Nucleus accumbens (tissue), 56 donors: ENCODE measurements around the gene RMDN3.
A peak's percentile ranks its signal among the peaks of the same experiment; 100 is the strongest.

Source experiments
- DNase-seq, 56 donors: peaks; one replicate each; lab custom pipeline; 2025; lab: John Stamatoyannopoulos, UW

RMDN3 gene

DNA sequence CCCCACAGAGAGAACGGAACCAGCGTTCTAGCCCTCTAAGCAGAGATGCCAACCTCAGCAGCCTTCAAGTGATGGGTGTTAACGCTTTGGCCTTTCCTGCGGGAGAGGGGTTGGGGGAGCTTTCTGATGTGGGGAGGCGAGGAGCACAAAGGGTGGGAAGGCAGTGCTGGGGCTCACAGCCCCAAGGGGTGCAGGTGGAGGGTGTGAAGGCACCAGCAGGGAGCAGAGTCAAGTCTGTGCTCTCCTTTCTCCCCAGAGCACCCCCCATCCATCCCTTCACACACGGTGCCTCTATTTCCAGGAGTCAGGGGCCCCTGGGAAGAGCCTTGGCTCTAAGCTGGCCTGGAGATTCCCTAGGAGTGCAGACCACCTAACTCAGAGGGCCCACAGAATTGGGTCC, 18.8 kb upstream of the RMDN3 start:
- DNase-seq, result no peak

DNA sequence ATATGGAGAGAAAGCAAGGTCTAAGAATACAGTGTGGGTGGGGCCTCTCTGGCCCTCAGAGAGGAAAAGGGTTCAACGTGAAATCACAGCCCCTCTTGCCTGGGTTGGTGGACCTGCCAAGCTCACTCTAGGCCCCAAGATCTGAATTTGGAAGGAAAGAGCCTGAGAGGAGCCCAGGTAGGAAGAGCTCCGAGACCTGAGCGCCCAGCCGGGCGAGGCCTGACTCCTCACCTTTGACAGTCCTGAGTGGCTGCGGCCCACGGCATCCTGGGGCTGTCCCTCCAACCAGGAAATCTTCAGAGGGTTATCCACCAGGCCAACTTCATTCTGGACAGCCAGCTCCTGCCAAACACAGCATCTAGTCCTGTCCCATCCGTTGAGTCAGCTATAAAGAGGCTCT, 18.4 kb upstream of the RMDN3 start:
- DNase-seq, result no peak

GRCh38 chr15:40772014-40772413, 17.0 kb upstream of the RMDN3 start:
- peak in 7 of 56 donors; percentile 3 to 54 (median 18) for DNase-seq

GRCh38 chr15:40771242-40771641, 16.2 kb upstream of the RMDN3 start:
- no peak for DNase-seq

GRCh38 chr15:40770147-40770721, 15.2 kb upstream of the RMDN3 start:
- peak in 2 of 56 donors; percentile 22 to 29 for DNase-seq

DNA sequence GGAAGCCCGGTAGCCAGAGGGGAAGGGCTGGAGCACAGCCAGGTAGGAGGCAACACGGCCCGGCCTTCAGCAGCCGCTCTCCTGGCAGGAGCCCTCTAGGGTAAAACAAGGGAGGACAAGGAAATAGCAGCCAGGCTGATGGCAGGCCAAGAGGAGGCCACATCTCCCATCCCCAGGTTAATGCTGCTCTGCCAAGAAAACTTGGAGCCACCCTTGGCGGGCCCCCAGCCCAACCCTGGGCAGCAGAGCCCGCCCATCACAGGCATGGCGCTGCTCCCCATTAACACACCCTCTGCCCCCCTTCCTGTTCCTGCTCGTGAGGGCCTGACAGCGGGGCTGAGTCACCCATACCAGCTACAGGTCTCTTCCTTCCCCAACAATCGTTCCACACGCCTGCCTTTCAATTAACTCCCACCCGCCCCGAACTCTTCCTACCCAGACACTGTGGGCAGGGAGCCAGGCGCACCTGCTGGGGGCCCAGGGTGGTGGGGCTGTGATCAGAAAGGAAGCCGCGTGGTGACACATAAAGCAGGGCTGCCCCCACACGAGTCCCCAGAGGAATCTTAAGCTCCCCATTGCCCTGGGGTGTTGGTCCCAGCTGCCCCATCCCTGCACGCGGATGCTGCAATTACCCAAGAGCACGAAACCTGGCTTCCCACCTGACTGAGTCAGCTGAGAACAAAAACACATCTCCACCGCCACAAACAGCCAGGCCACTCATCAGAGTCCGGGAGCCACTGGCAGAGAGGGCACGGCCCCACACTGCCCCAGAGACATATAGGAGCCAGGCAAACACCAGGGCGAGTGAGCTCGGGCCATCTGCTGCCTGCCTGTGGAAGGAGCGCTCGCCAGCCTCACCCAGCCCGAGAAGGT, 14.5 kb upstream of the RMDN3 start, which contains the start of gene C15orf62:
Gene C15orf62, plus strand, starts transcription at position 707 of the 873 bp plus-strand sequence. CDS start 516 bp downstream, outside the sequence.
- DNase-seq, result peak in 37 of 56 donors; percentile 16 to 82 (median 55)

DNA sequence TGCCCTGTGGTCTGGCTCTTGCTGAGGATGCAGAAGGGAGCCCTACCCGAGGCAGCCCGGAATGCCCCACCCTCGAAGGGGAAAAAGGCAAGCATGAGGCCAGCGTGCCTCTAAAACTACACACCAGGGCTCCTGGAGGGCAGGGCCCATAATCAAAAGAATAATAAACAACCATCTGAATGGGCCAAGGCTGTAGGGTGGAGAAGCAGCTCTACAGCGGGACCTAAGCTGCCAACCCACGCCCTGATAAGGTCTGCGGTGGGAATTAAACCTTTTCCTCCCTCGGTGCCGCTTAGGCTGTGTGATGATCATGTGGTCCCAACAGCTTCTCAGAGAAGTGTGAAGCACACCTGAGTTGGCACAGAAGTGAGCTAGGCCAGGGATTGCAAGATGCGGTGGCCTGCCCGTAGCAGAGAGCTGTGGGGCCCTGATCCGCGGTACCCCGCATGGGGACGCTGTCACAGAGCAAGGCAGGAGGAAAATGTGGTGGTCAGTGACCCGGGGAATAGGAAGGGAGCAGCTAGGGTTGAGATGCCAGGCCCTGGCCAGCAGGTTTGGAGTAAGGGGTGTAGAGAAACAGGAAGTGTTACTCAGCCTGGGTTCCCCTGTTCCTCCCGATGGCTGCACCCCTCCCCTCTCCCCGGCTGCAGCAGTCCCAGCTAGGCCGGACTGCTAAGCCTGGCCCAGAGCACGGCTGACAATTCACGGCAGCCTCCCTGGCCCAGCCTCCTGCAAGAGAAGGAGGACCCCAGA, 13.6 kb upstream of the RMDN3 start:
- DNase-seq, result no peak

DNA sequence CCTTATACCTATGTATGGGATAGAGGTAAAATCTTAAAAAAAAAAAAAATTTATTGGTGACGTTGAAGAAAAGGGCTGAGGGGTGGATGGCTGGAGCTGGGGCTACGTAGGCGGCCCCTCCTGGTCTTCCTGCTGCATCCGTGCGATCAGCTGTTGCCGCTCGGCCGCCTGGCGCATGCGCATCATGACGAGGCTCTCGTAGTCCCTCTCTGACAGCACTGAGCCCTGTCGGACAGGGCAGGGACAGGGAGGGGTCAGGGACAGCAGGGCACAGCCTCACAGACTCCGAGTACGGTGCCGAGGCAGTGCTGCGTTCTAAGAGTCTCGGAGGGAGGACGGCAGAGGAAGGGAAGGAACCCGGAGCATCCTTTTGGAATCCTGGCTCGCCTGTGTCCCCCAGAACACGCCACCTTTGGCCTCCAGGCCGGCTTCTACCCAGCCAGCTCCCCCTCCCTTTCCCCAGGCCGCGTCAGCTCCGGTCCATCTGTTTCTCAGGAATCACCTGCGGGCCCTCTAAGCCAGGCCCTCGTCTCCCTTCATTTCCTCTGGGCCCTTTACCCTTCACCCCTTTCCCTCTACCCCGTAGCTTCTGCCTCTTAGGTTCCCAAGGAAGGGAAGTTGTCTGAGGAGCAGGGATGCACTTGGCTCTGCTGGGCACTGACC, 12.9 kb upstream of the RMDN3 start:
- no peak for DNase-seq

GRCh38 chr15:40766906-40767837, 12.1 kb upstream of the RMDN3 start:
- DNase-seq, result no peak

DNA sequence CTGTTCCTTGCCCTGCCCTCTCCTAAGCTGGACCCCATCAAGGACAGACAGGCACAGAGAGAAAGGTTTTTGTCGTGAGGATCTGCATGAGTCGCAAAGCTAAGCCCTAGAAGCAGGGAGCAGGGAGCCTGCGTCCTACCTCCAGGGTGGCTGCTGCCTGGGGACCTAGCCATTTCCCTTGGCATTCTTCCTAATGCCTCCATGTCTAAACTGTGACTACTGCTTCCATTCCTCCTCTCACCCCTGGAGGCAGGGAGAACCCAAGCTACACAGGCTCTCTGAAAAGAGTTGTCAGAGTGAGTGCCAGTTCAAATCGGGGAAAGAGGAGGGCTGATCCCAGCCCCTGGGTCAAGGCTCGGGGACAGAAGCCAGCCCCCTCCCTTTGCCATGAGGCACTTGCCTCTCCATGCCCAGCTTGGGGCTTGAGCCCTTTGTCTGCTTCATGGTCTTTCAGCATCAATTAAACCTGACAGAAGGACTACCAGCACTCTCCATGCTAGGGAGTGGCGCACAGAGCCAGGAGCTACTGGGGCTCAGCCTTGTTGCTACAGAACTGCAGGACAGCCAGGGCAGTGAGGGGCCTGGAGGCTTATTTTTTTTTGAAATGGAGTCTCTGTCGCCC, 11.3 kb upstream of the RMDN3 start:
- no peak for DNase-seq

GRCh38 chr15:40764629-40765103, 9.6 kb upstream of the RMDN3 start:
- DNase-seq, result no peak

- DNase-seq, result peak in 31 of 56 donors; percentile 7 to 64 (median 43)
Observed at GRCh38 chr15:40763801-40764628, 9.0 kb upstream of the RMDN3 start, which contains the start of gene GCHFR. GCHFR (plus strand) TSS chr15:40764068; CDS start chr15:40764181, 113 bp downstream.

GRCh38 chr15:40762919-40763800, 8.1 kb upstream of the RMDN3 start:
- DNase-seq, result peak in 14 of 56 donors; percentile 8 to 64 (median 30)

GRCh38 chr15:40759961-40760360, 4.9 kb upstream of the RMDN3 start:
- DNase-seq, result no peak

DNA sequence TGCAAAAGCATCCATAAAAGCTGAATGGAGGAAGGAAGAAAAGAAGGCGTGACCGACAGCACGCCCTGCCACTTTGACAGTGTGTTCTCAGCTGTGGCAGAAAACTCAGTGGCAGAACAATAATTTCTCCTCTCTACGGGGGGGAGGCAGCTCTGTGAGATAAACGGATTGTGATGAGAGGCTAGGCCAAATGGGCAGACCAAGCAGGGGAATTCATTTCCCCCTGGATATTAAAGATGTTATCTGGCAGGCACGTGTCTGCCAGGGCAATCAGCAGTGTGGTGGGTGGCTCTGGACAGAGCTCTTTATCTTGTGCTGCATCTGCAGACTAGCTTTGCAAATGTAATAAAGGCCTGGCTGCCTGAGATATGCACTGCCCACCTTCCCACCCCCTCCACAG, 1.9 kb upstream of the RMDN3 start:
- DNase-seq, result no peak

GRCh38 chr15:40755812-40756208, 756 bp upstream of the RMDN3 start:
- no peak for DNase-seq

DNA sequence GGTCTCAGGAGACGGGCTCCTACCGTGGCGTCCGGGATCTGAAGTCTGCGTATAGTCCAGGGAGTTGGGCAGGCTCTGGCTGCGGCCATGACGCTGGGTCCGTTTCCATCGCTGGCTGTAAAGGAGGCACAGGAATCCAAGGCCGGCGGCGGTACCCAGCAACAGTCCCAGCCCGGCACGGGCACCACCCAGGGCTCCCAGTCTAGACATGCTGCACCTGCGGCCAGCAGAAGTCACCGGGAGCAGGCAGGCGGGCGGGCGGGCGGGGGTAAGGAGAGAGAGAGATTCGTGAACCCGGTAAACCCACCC, 526 bp downstream of the RMDN3 start:
- DNase-seq, result peak in 2 of 56 donors; percentile 17 to 23
